GM23338 (cell line): ENCODE data around the gene EML3. TPM values are rescaled to one million over a fixed set of nuclear protein-coding genes. Genes with fewer than 3 reads are reported as not detected.

Experiments used
- ATAC-seq: fragments of 200-7000 bp; cut with Tn5 transposase; 3 replicates; pipeline ENCODE4 v1.9.1; 2020
- DNase-seq: peaks from one replicate; pipeline ENCODE4 v3.0.0-alpha.2; 2015; ENCODE audit warnings: low spot score
- H2AFZ ChIP-seq: fragments of 200-600 bp; sonication (generic); 2 replicates; pipeline ENCODE4 v1.8.0; 2016; ENCODE audit warnings: antibody characterized with exemption, mild to moderate bottlenecking, moderate library complexity
- H3F3A ChIP-seq: fragments of 200-600 bp; sonication (generic); replicated peaks from 2 replicates; pipeline ENCODE4 v1.8.0; 2017; ENCODE audit warnings: antibody characterized with exemption, mixed run types, low read depth
- H3K27ac ChIP-seq: fragments of 200-600 bp; sonication (generic); 2 replicates; pipeline ENCODE4 v1.6.1; 2016; ENCODE audit warnings: low read depth
- H3K27me3 ChIP-seq: fragments of 200-600 bp; sonication (generic); 2 replicates; pipeline ENCODE4 v1.8.0; 2016; ENCODE audit warnings: mild to moderate bottlenecking, mixed run types, moderate library complexity; ENCODE audit not compliant: insufficient read depth
- H3K36me3 ChIP-seq: fragments of 200-600 bp; sonication (generic); 2 replicates; pipeline ENCODE4 v1.8.0; 2016; ENCODE audit warnings: mild to moderate bottlenecking; ENCODE audit not compliant: insufficient read depth
- H3K4me1 ChIP-seq: fragments of 200-600 bp; sonication (generic); 2 replicates; pipeline ENCODE4 v1.8.0; 2016; ENCODE audit warnings: mild to moderate bottlenecking, moderate library complexity; ENCODE audit not compliant: insufficient read depth
- H3K4me2 ChIP-seq: fragments of 200-600 bp; sonication (generic); 2 replicates; pipeline ENCODE4 v1.7.1; 2017; ENCODE audit warnings: mixed run types
- H3K4me3 ChIP-seq: fragments of 200-600 bp; sonication (generic); 2 replicates; pipeline ENCODE4 v1.6.1; 2016; ENCODE audit warnings: mixed run types
- H3K79me2 ChIP-seq: fragments of 200-600 bp; sonication (generic); replicated peaks from 2 replicates; pipeline ENCODE4 v1.8.0; 2017; ENCODE audit warnings: mild to moderate bottlenecking; ENCODE audit not compliant: insufficient read depth
- H3K9me2 ChIP-seq: fragments of 200-600 bp; sonication (generic); 2 replicates; pipeline ENCODE4 v1.8.0; 2017; ENCODE audit not compliant: insufficient read depth
- H4K20me1 ChIP-seq: fragments of 200-600 bp; sonication (generic); replicated peaks from 2 replicates; pipeline ENCODE4 v1.8.0; 2017; ENCODE audit warnings: mild to moderate bottlenecking; ENCODE audit not compliant: insufficient read depth
- H3K27ac Mint-ChIP-seq: 2 replicates; pipeline ENCODE4 v1.8.0; 2020; ENCODE audit warnings: inconsistent platforms, mild to moderate bottlenecking, moderate library complexity, mixed read lengths
- H3K27me3 Mint-ChIP-seq: 3 replicates; pipeline ENCODE4 v1.8.0; 2022; ENCODE audit warnings: low read depth, mild to moderate bottlenecking, moderate library complexity, mixed read lengths, inconsistent platforms; ENCODE audit not compliant: insufficient read depth, poor library complexity
- H3K36me3 Mint-ChIP-seq: 3 replicates; pipeline ENCODE4 v1.8.0; 2021; ENCODE audit warnings: low read depth, mild to moderate bottlenecking, inconsistent platforms, moderate library complexity, mixed read lengths
- H3K4me1 Mint-ChIP-seq: 3 replicates; pipeline ENCODE4 v1.8.0; 2020; ENCODE audit warnings: mild to moderate bottlenecking, inconsistent platforms, mixed read lengths
- H3K4me3 Mint-ChIP-seq: 3 replicates; pipeline ENCODE4 v1.8.0; 2021; ENCODE audit warnings: moderate library complexity, mild to moderate bottlenecking, inconsistent platforms, mixed read lengths
- H3K9me3 Mint-ChIP-seq: 3 replicates; pipeline ENCODE4 v1.8.0; 2020; ENCODE audit warnings: moderate library complexity, mild to moderate bottlenecking, inconsistent platforms, mixed read lengths
- CREB1 ChIP-seq: fragments of 250-450 bp; sonication (Bioruptor Pico); IDR thresholded peaks from 2 replicates; pipeline ENCODE4 v1.5.0; 2020; ENCODE audit warnings: low read depth, mild to moderate bottlenecking, moderate library complexity
- CTCF ChIP-seq, 2 experiments: fragments of 200-600 bp in 1 of 2; sonication (generic) in 1 of 2; conservative IDR thresholded peaks; 2 replicates each; pipeline versions ENCODE4 v1.5.1 to v1.6.1; 2016 to 2017; ENCODE audit warnings: antibody characterized with exemption in 2 of 2, low read depth in 2 of 2, mild to moderate bottlenecking in 2 of 2, moderate library complexity in 1 of 2
- ETS1 ChIP-seq: IDR thresholded peaks from 2 replicates; pipeline ENCODE4 v1.6.1; 2016; ENCODE audit warnings: antibody characterized with exemption
- EZH2 ChIP-seq: fragments of 200-600 bp; sonication (generic); IDR thresholded peaks from one replicate; pipeline ENCODE4 v1.8.0; 2017; ENCODE audit warnings: antibody characterized with exemption, mild to moderate bottlenecking, low read depth; ENCODE audit not compliant: unreplicated experiment
- EZH2phosphoT487 ChIP-seq: fragments of 200-600 bp; sonication (generic); IDR thresholded peaks from one replicate; pipeline ENCODE4 v1.8.1; 2018; ENCODE audit warnings: antibody characterized with exemption; ENCODE audit not compliant: unreplicated experiment
- JUNB ChIP-seq: IDR thresholded peaks from one replicate; pipeline ENCODE4 v1.6.1; 2016; ENCODE audit warnings: antibody characterized with exemption; ENCODE audit not compliant: unreplicated experiment
- NANOG ChIP-seq: IDR thresholded peaks from 2 replicates; pipeline ENCODE4 v1.6.1; 2016; ENCODE audit warnings: antibody characterized with exemption, borderline replicate concordance
- POLR2AphosphoS5 ChIP-seq: IDR thresholded peaks from 2 replicates; pipeline ENCODE4 v1.6.1; 2016; ENCODE audit warnings: antibody characterized with exemption, low read depth
- STAT1 ChIP-seq: IDR thresholded peaks from one replicate; pipeline ENCODE4 v1.6.1; 2016; ENCODE audit warnings: antibody characterized with exemption; ENCODE audit not compliant: unreplicated experiment
- ZNF114 ChIP-seq: fragments of 250-450 bp; sonication (Bioruptor Pico); IDR thresholded peaks from 2 replicates; pipeline ENCODE4 v1.5.0; 2020; ENCODE audit warnings: mild to moderate bottlenecking, moderate library complexity
- ZNF331 ChIP-seq: fragments of 250-450 bp; sonication (Bioruptor Pico); IDR thresholded peaks from 2 replicates; pipeline ENCODE4 v1.5.0; 2020; ENCODE audit warnings: low read depth, mild to moderate bottlenecking, moderate library complexity
- ZNF462 ChIP-seq: fragments of 250-450 bp; sonication (Bioruptor Pico); IDR thresholded peaks from 2 replicates; pipeline ENCODE4 v1.5.0; 2020; ENCODE audit warnings: mild to moderate bottlenecking, moderate library complexity
- polyA plus RNA-seq: library from polyadenylated mRNA; unstranded; fragments of >200 nt; fragmentation: Nextera tagmentation; extraction: Ambion mirVana; gene quantifications from 2 replicates; pipeline ENCODE4 v1.2.1, GENCODE V29; 2016
- total RNA-seq: library from RNA; depleted of rRNA; stranded (reverse); fragments of >200 nt; shearing (Covaris generic); gene quantifications from 2 replicates; pipeline ENCODE4 v1.2.3, GENCODE V29; 2014
- TF ChIP-seq, protein P1 (sequence below): IDR thresholded peaks from one replicate; pipeline ENCODE4 v1.6.1; 2018; ENCODE audit warnings: antibody characterized with exemption; ENCODE audit not compliant: unreplicated experiment

Gene EML3
- total and polyA plus RNA-seq, 2 experiments from 2014 or later: 15.4 to 17.1 TPM

DNA sequence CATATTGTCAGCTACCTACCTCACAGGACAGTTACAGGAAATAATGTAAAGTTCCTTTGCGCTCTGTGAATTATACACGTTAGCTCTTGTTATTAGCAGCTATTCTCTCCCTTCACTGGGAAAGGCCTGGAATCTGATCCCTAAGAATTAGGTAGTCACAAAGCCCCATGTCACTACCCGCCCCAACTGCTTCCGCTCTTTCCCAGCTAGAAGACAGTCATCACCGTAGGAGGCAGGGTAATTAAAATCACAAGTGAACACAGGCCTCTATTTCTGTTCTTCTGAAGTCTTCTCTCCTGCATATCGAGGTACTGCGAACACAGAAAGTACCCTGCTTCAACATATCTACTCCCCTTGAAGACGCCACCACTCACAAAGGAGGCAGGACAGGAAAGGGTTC, 53.4 kb downstream of the EML3 start:
- H3F3A ChIP-seq: peaks cover 66% of the 10 kb centered on the region
- no peaks in the 10 kb centered on the region for H3K27me3 ChIP-seq
- H3K79me2 ChIP-seq: peaks cover 32% of the 10 kb centered on the region
- peaks cover 46% of the 10 kb centered on the region for H4K20me1 ChIP-seq
- Mint-ChIP-seq H3K27ac (peak overlapping the region; percentile 96), H3K9me3 (no peaks in the 10 kb centered on the region; the same call in 2 of the 3 replicates), H3K27me3 (peaks cover 32% of the 10 kb centered on the region), H3K4me1 (peaks cover 65% of the 10 kb centered on the region), H3K36me3 (peaks cover 84% of the 10 kb centered on the region), H3K4me3 (peak overlapping the region; percentile 48; the same call in 2 of the 3 replicates)
- peaks cover 63% of the 10 kb centered on the region for H3K4me1 ChIP-seq
- H3K9me2 ChIP-seq: no peaks in the 10 kb centered on the region
- no peak overlapping the region for H3K4me3 ChIP-seq
- H3K27ac ChIP-seq: peak overlapping the region; percentile 92
- TF ChIP-seq EZH2phosphoT487 (no peak), STAT1 (no peak), ETS1 (no peak), EZH2 (no peak), CREB1 (CRISPR knock-in tag) (no peak), POLR2AphosphoS5 (no peak), ZNF331 (CRISPR knock-in tag) (no peak), CTCF (conservative IDR thresholded peaks at IDR 0.05; ENCODE audit: low read depth in 2 of 2) (no peak), JUNB (no peak), NANOG (no peak), ZNF114 (CRISPR knock-in tag) (no peak), ZNF462 (CRISPR knock-in tag) (no peak)
- TF ChIP-seq, protein P1, sequence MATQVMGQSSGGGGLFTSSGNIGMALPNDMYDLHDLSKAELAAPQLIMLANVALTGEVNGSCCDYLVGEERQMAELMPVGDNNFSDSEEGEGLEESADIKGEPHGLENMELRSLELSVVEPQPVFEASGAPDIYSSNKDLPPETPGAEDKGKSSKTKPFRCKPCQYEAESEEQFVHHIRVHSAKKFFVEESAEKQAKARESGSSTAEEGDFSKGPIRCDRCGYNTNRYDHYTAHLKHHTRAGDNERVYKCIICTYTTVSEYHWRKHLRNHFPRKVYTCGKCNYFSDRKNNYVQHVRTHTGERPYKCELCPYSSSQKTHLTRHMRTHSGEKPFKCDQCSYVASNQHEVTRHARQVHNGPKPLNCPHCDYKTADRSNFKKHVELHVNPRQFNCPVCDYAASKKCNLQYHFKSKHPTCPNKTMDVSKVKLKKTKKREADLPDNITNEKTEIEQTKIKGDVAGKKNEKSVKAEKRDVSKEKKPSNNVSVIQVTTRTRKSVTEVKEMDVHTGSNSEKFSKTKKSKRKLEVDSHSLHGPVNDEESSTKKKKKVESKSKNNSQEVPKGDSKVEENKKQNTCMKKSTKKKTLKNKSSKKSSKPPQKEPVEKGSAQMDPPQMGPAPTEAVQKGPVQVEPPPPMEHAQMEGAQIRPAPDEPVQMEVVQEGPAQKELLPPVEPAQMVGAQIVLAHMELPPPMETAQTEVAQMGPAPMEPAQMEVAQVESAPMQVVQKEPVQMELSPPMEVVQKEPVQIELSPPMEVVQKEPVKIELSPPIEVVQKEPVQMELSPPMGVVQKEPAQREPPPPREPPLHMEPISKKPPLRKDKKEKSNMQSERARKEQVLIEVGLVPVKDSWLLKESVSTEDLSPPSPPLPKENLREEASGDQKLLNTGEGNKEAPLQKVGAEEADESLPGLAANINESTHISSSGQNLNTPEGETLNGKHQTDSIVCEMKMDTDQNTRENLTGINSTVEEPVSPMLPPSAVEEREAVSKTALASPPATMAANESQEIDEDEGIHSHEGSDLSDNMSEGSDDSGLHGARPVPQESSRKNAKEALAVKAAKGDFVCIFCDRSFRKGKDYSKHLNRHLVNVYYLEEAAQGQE: no peak
- no peak overlapping the region for H2AFZ ChIP-seq
- H3K4me2 ChIP-seq: peak overlapping the region; percentile 42; the same call in 1 of the 2 replicates
- H3K36me3 ChIP-seq: peaks cover 39% of the 10 kb centered on the region
- no peak for ATAC-seq
- no peak for DNase-seq
